ENCODE measurements around the gene IGFBP5. TPM values are rescaled to one million over a fixed set of nuclear protein-coding genes. Genes with fewer than 3 reads are reported as not detected.
A peak's percentile ranks its signal among the peaks of the same experiment; 100 is the strongest.

IGFBP5 gene
- total RNA-seq, 4 donors from 2014 or later, result 99.5 to 550 (median 279) TPM

- intact Hi-C loops (cut with DNase I; ENCODE audit: low total_unique reads) (no loop called here), in situ Hi-C loops (cut with MboI; ENCODE audit: low sequenced_read_pairs in 4 of 4) (loop anchor here (5.0 to 25.0 kb wide), 2 partner anchors 148 to 628 kb away; no protein-coding TSS in a partner anchor)
- TF ChIP-seq CTCF (IDR thresholded peaks at IDR 0.05 in 4 of 5, conservative IDR thresholded peaks at IDR 0.05 in 1 of 5), result no peak
- TF ChIP-seq POLR2A (IDR thresholded peaks at IDR 0.05), result no peak
- no peaks in the 10 kb centered on the region for H3K27me3 ChIP-seq
- no peak for DNase-seq
- H3K4me1 ChIP-seq, result peaks cover 0 to 4% of the 10 kb centered on the region in 2 donors
- H3K4me3 ChIP-seq, result no peak overlapping the region
- no peaks in the 10 kb centered on the region for H3K9me3 ChIP-seq
- no peaks in the 10 kb centered on the region for H3K36me3 ChIP-seq
- peak overlapping the region in 1 of 4 donors; percentile 21 for H3K27ac ChIP-seq
- ATAC-seq, result peak in 1 of 2 donors; percentile 17
Measured at GRCh38 chr2:216665242-216665641, 30.1 kb downstream of the IGFBP5 start.

- ATAC-seq (no peak), DNase-seq (no peak)
- in situ Hi-C loops (cut with MboI; ENCODE audit: low sequenced_read_pairs in 4 of 4), result loop anchor here (5.0 to 25.0 kb wide), 2 partner anchors 147 to 627 kb away; no protein-coding TSS in a partner anchor
- Histone ChIP-seq H3K27me3 (no peaks in the 10 kb centered on the region), H3K36me3 (no peaks in the 10 kb centered on the region), H3K9me3 (no peaks in the 10 kb centered on the region), H3K4me1 (peaks cover 0 to 4% of the 10 kb centered on the region in 2 donors), H3K27ac (peak overlapping the region in 1 of 4 donors; percentile 21), H3K4me3 (no peak overlapping the region)
- no peak for TF ChIP-seq POLR2A (IDR thresholded peaks at IDR 0.05)
- no peak for TF ChIP-seq CTCF (IDR thresholded peaks at IDR 0.05 in 4 of 5, conservative IDR thresholded peaks at IDR 0.05 in 1 of 5)
- intact Hi-C loops (cut with DNase I; ENCODE audit: low total_unique reads), result no loop called here
Measured at GRCh38 chr2:216664593-216665034, 30.7 kb downstream of the IGFBP5 start.

GRCh38 chr2:216663846-216664245, 31.5 kb downstream of the IGFBP5 start:
- no peaks in the 10 kb centered on the region for H3K27me3 ChIP-seq
- in situ Hi-C loops (cut with MboI; ENCODE audit: low sequenced_read_pairs in 4 of 4), result loop anchor here (25.0 kb wide), 1 partner anchor 627 kb away; no protein-coding TSS in a partner anchor
- no peak overlapping the region for H3K27ac ChIP-seq
- no peaks in the 10 kb centered on the region for H3K36me3 ChIP-seq
- no peak for DNase-seq
- no peak overlapping the region for H3K4me3 ChIP-seq
- ATAC-seq, result no peak
- TF ChIP-seq POLR2A (IDR thresholded peaks at IDR 0.05) (no peak), CTCF (IDR thresholded peaks at IDR 0.05 in 4 of 5, conservative IDR thresholded peaks at IDR 0.05 in 1 of 5) (no peak)
- no peaks in the 10 kb centered on the region for H3K9me3 ChIP-seq
- H3K4me1 ChIP-seq, result peaks cover 0 to 4% of the 10 kb centered on the region in 2 donors
- intact Hi-C loops (cut with DNase I; ENCODE audit: low total_unique reads), result no loop called here

GRCh38 chr2:216663106-216663505, 32.2 kb downstream of the IGFBP5 start:
- peaks cover 0 to 4% of the 10 kb centered on the region in 2 donors for H3K4me1 ChIP-seq
- DNase-seq (no peak), ATAC-seq (no peak)
- no peaks in the 10 kb centered on the region for H3K36me3 ChIP-seq
- intact Hi-C loops (cut with DNase I; ENCODE audit: low total_unique reads), result no loop called here
- no peak overlapping the region for H3K4me3 ChIP-seq
- no peak for TF ChIP-seq CTCF (IDR thresholded peaks at IDR 0.05 in 4 of 5, conservative IDR thresholded peaks at IDR 0.05 in 1 of 5)
- TF ChIP-seq POLR2A (IDR thresholded peaks at IDR 0.05), result no peak
- no peaks in the 10 kb centered on the region for H3K27me3 ChIP-seq
- in situ Hi-C loops (cut with MboI; ENCODE audit: low sequenced_read_pairs in 4 of 4), result loop anchor here (25.0 kb wide), 1 partner anchor 626 kb away; no protein-coding TSS in a partner anchor
- no peak overlapping the region for H3K27ac ChIP-seq
- no peaks in the 10 kb centered on the region for H3K9me3 ChIP-seq
